Inferior parietal cortex (tissue), 1 donor: ENCODE data around the gene CD5L.

Experiments
- DNase-seq: peaks from one replicate; pipeline ENCODE4 v3.0.0-alpha.2; 2016; ENCODE audit errors: extremely low spot score

CD5L gene

GRCh38 chr1:157813269-157813668, 28.3 kb downstream of the CD5L start:
- DNase-seq, result no peak

GRCh38 chr1:157806431-157807149, 35.0 kb downstream of the CD5L start:
- DNase-seq, result no peak

- no peak for DNase-seq
Observed at GRCh38 chr1:157803851-157804250, 37.8 kb downstream of the CD5L start.

- no peak for DNase-seq
Observed at GRCh38 chr1:157799996-157800395, 41.6 kb downstream of the CD5L start.

- no peak for DNase-seq
Observed at GRCh38 chr1:157798211-157798610, 43.4 kb downstream of the CD5L start.

GRCh38 chr1:157785248-157785647, 56.4 kb downstream of the CD5L start:
- DNase-seq, result no peak

- DNase-seq, result no peak
Observed at GRCh38 chr1:157784801-157785200, 56.8 kb downstream of the CD5L start.

- no peak for DNase-seq
Observed at GRCh38 chr1:157782931-157783330, 58.7 kb downstream of the CD5L start.

- DNase-seq, result no peak
Observed at GRCh38 chr1:157781048-157781447, 60.6 kb downstream of the CD5L start.
